Heart right ventricle (tissue), 16 donors: ENCODE data around the gene MARVELD2. TPM values are rescaled to one million over a fixed set of nuclear protein-coding genes. Genes with fewer than 3 reads are reported as not detected.

Source experiments
- ATAC-seq, 8 donors: fragments of 200-7000 bp; cut with Tn5 transposase; one replicate each; pipeline ENCODE4 v1.9.1; 2020; ENCODE audit warnings: mild to moderate bottlenecking in 8 of 8, moderate library complexity in 8 of 8, moderate number of reproducible peaks in 1 of 8
- DNase-seq, 2 donors: peaks; one replicate each; pipeline ENCODE4 v3.0.0-alpha.2; 2020
- H3K27ac ChIP-seq, 10 donors: fragments of 200-600 bp; sonication (generic) in 2 of 10; one replicate each; pipeline versions ENCODE4 v1.5.0 to v1.8.0; 2020 to 2022; ENCODE audit warnings: mild to moderate bottlenecking in 3 of 10
- H3K27me3 ChIP-seq, 7 donors: fragments of 200-600 bp; one replicate each; pipeline ENCODE4 v1.8.0; 2021 to 2022; ENCODE audit warnings: mild to moderate bottlenecking in 2 of 7
- H3K36me3 ChIP-seq, 9 donors: fragments of 200-600 bp; sonication (generic) in 1 of 9; one replicate each; pipeline versions ENCODE4 v1.5.0 to v1.8.0; 2020 to 2022; ENCODE audit warnings: mild to moderate bottlenecking in 2 of 9
- H3K4me1 ChIP-seq, 9 donors: fragments of 200-600 bp; sonication (generic) in 1 of 9; one replicate each; pipeline versions ENCODE4 v1.5.0 to v1.8.0; 2020 to 2022; ENCODE audit warnings: mild to moderate bottlenecking in 4 of 9
- H3K4me3 ChIP-seq, 10 donors: fragments of 200-600 bp; sonication (generic) in 2 of 10; one replicate each; pipeline versions ENCODE4 v1.5.0 to v1.8.0; 2020 to 2022; ENCODE audit warnings: mild to moderate bottlenecking in 7 of 10, moderate library complexity in 2 of 10
- H3K9me3 ChIP-seq, 11 donors: fragments of 200-600 bp in 10 of 11; sonication (generic) in 2 of 11; one replicate each; pipeline versions ENCODE4 v1.5.0 to v1.8.0; 2013 to 2022; ENCODE audit warnings: mild to moderate bottlenecking in 2 of 11, control low read depth in 1 of 11, moderate library complexity in 1 of 11
- WGBS, 2 donors: extraction: QIAGEN DNeasy Blood & Tissue Kit; methylation state at CpG; one replicate each; pipeline ENCODE4 v1.1.7; 2013; ENCODE audit warnings: inconsistent platforms in 1 of 2; 5-methylcytosine and 5-hydroxymethylcytosine counted together
- intact Hi-C, 10 donors: fragments of 100-400 bp; cut with DNase I; formaldehyde crosslinking; loops; one replicate each; pipeline versions ENCODE4 v1.11.1 to v1.14.2; 2022
- long read RNA-seq, 3 donors: library from polyadenylated mRNA; unstranded; transcript quantifications; one replicate each; pipeline ENCODE4 v2.0.0, GENCODE V29; 2020 to 2021
- polyA plus RNA-seq, 2 donors: library from polyadenylated mRNA; stranded (reverse); fragments of 200-250 nt; gene quantifications; one replicate each; pipeline ENCODE4 v1.2.3, GENCODE V29; 2013
- total RNA-seq, 10 donors: library from RNA; stranded (reverse); fragmentation: NEBNext Ultra II Directional in 3 of 10; extraction: Animal tissue kit (Norgen Biotek cat#: 25700) in 3 of 10; gene quantifications; one replicate each; pipeline versions ENCODE4 v1.2.1 to v1.2.4, GENCODE V29; 2021 to 2023
- TF ChIP-seq, protein P1 (sequence below), 9 donors: fragments of 200-600 bp; sonication (generic) in 2 of 9; IDR thresholded peaks; one replicate each; pipeline versions ENCODE4 v1.5.0 to v1.8.0; 2021 to 2022; ENCODE audit warnings: antibody characterized with exemption in 9 of 9, mild to moderate bottlenecking in 5 of 9, moderate library complexity in 1 of 9
- donor health status: Arrhythmogenic right ventricular cardiomyopathy.
- donor health status: ischemic (EF 13 %, LVEDD 7.1; RV severe dilation, severe dysfunction).
- donor health status: healthy with polysubstance abuse.
- donor health status: DM: no; HTN: yes; CAD: no.
- donor health status: DM: no; HTN: no; CAD: no.
- donor health status: ischemic (EF 25% LVEDD 6.9; RV normal size, moderate dysfunction).
- donor health status: ischemic (EF 25% LVEDD 5.7; RV mildly dilated, moderate dysfunction).
- donor health status: healthy.
- donor health status: DM: yes; HTN: yes; CAD: no.
- donor health status: Ischemic cardiomyopathy.
- donor health status: ischemic (EF 35%, LVEDD 5.7; RV mildly dilated, moderate dysfunction).
- donor health status: nonischemic (EF 11% LVEDD 7.7; RV severe dilation, severe dysfunction).
- donor health status: DM: yes; HTN: yes; CAD: no.
- donor health status: PGD.
- donor health status: ischemic (EF 29% LVEDD 5.4; RV normal size, mild dysfunction).
- donor health status: nonischemic (EF 23%, LVEDD 6.1; RV moderate dilation, normal function).

Gene MARVELD2, protein sequence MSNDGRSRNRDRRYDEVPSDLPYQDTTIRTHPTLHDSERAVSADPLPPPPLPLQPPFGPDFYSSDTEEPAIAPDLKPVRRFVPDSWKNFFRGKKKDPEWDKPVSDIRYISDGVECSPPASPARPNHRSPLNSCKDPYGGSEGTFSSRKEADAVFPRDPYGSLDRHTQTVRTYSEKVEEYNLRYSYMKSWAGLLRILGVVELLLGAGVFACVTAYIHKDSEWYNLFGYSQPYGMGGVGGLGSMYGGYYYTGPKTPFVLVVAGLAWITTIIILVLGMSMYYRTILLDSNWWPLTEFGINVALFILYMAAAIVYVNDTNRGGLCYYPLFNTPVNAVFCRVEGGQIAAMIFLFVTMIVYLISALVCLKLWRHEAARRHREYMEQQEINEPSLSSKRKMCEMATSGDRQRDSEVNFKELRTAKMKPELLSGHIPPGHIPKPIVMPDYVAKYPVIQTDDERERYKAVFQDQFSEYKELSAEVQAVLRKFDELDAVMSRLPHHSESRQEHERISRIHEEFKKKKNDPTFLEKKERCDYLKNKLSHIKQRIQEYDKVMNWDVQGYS
- total RNA-seq (1 to 10 TPM in 9 of 10 donors, under 1 TPM in 1; 0.80 to 2.1 (median 1.5) TPM), polyA plus RNA-seq (under 1 TPM; 0.22 to 0.25 TPM)
- long read RNA-seq, donor 1, full-length matches to known transcripts = 1 of 2 reads
- long read RNA-seq, donor 1, partial matches to known transcripts = 1 of 2 reads
- long read RNA-seq, donor 1, other reads (novel, unspliced or antisense) = 0 of 2 reads
- long read RNA-seq, donor 2, partial matches to known transcripts = 2 of 2 reads
- long read RNA-seq, donor 2, other reads (novel, unspliced or antisense) = 0 of 2 reads
- long read RNA-seq, donor 3, partial matches to known transcripts = 4 of 4 reads
- long read RNA-seq, donor 3, other reads (novel, unspliced or antisense) = 0 of 4 reads

DNA sequence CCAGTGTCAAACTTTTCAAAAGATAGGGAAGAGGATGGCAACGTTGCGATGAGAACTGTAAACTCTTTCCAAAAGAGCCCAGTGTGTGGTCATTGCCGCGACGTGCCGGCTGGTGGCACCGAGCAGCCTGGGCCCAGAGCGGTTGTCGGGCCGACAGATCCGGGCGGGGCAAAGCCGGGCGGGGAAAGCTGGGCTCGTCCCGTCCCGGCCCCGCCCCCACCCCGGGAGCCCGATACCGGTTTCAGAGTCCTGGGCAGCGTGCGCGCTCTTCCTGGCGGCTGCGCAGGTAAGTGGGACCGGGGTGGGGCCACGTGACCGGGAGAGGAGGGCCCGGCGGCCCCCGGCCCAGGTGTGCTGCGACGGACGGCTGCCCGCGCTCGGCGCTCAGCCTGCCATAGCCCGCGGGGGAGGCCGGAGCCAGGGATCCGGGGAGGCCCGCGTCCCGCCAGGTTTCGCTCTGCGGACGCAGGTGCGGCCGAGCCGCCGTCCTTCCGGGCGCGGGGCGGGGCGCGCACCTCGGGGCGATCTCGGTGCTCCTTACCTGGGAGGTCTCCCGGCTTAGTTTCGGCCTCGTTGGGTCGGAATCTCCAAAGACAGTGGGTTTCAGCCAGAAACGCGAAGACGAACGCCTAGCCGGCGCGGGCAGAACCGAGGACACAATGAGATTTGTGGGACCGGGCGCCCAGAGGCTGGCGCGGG lies at the start of gene MARVELD2:
TSS of gene MARVELD2 (plus strand) at position 232 of the 699 bp plus-strand sequence. CDS start 4,270 bp downstream, outside the sequence.
- intact Hi-C loops = no loop called here
- H3K36me3 ChIP-seq = peaks cover 0 to 49% (median 8%) of the 10 kb centered on the region in 9 donors
- peaks cover 0 to 12% (median 0%) of the 10 kb centered on the region in 7 donors for H3K27me3 ChIP-seq
- 12 to 27% methylated on average over 66 to 78 of the region's 78 CpGs for WGBS, 2 donors
- no peak within 1 kb of the TSS for H3K27ac ChIP-seq
- TF ChIP-seq, protein P1, sequence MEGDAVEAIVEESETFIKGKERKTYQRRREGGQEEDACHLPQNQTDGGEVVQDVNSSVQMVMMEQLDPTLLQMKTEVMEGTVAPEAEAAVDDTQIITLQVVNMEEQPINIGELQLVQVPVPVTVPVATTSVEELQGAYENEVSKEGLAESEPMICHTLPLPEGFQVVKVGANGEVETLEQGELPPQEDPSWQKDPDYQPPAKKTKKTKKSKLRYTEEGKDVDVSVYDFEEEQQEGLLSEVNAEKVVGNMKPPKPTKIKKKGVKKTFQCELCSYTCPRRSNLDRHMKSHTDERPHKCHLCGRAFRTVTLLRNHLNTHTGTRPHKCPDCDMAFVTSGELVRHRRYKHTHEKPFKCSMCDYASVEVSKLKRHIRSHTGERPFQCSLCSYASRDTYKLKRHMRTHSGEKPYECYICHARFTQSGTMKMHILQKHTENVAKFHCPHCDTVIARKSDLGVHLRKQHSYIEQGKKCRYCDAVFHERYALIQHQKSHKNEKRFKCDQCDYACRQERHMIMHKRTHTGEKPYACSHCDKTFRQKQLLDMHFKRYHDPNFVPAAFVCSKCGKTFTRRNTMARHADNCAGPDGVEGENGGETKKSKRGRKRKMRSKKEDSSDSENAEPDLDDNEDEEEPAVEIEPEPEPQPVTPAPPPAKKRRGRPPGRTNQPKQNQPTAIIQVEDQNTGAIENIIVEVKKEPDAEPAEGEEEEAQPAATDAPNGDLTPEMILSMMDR (IDR thresholded peaks at IDR 0.05) = peak in 5 of 9 donors; percentile 27 to 42 (median 35)
- no peaks in the 10 kb centered on the region for H3K9me3 ChIP-seq
- peak; percentile 49 to 69 for DNase-seq
- peaks cover 0 to 11% (median 0%) of the 10 kb centered on the region in 9 donors for H3K4me1 ChIP-seq
- ATAC-seq = peak; percentile 82 to 97 (median 92)
- peak within 1 kb of the TSS in 9 of 10 donors; percentile 39 to 69 (median 61) for H3K4me3 ChIP-seq

DNA sequence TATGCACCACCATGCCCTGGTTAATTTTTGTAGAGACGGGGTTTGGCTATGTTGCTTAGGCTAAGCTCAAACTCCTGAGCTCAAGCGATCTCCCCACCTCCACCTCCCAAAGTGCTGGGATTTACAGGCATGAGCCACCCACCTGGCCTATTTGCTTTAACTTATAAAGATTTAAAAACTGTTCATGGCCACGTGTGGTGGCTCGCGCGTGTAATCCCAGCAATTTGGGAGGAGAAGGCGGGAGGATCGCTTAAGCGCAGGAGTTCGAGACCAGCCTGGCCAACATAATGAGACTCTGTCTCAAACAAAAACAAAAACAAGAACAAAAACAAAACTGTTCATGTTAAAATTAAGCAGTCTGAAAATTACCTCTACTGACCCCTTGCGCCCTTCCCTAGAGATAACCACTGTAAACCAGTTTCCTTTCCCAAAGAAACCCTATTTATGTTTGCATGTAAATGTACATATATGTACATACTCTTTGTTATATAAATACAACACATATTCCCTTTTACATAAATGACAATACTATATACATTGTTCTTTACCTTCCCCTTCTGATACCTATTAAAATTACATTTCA lies 47.1 kb upstream of the MARVELD2 start:
- intact Hi-C loops = loop anchor here in 5 of 10 donors (2.0 to 10.0 kb wide), 4 partner anchors 133 to 325 kb away; partner anchors contain the start of genes SLC30A5 (in 3 of the 5) and CDK7 (in 2 of the 5)
- H3K4me1 ChIP-seq = peaks cover 0 to 50% (median 31%) of the 10 kb centered on the region in 9 donors
- DNase-seq (no peak), ATAC-seq (no peak)
- H3K9me3 ChIP-seq = no peaks in the 10 kb centered on the region
- peaks cover 0 to 48% (median 12%) of the 10 kb centered on the region in 9 donors for H3K36me3 ChIP-seq
- no peaks in the 10 kb centered on the region for H3K27me3 ChIP-seq
- peak overlapping the region in 6 of 10 donors; percentile 75 to 85 (median 79) for H3K4me3 ChIP-seq
- TF ChIP-seq, protein P1 (IDR thresholded peaks at IDR 0.05) = no peak
- peak overlapping the region in 4 of 10 donors; percentile 99 for H3K27ac ChIP-seq
- WGBS, 2 donors = 93 to 96% methylated on average over 11 of the region's 11 CpGs

DNA sequence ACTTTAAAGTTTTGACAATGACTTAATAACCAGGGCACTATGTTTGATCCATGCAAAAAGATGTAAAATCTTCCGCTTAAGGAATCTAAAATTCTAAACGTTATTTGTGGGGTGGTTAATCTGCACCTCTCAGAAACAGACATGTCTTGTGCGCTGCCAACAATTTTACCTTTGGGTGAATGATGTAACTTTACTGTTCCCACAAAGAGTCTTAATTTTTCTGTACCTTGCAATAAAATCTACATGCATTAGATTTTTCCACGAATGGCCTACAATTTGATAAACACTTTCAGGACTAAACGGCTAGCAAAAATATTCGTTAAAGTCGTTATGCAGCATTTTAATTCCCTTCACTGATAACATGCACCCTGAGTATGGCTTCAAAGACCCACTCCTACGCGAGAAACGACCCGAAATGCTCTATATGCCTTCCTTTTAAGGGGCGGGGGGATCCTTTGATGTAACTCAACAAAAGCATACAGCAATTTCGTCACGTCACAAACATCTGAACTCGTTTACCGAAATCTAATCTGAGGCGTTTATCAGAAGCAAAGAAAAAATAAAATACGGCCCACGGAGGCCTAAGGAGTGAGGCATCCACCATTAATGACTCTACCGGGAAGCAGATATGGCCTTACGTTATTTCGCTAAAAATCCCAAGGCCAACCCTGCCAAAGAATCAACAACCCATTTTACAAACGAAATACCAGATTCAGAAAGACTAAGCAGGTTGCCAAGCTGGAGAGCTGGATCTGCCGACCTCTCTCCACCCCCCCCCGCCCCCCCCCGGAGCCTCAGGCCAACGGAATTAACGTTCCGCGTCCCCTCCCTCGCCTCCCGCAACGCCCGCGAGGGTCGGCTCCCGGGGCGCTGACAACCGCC lies 46.2 kb upstream of the MARVELD2 start:
- intact Hi-C loops = loop anchor here in 5 of 10 donors (2.0 to 10.0 kb wide), 4 partner anchors 134 to 326 kb away; partner anchors contain the start of genes SLC30A5 (in 3 of the 5) and CDK7 (in 2 of the 5)
- Histone ChIP-seq H3K4me3 (peak overlapping the region; percentile 52 to 87 (median 78)), H3K36me3 (peaks cover 0 to 41% (median 12%) of the 10 kb centered on the region in 9 donors), H3K27me3 (no peaks in the 10 kb centered on the region), H3K4me1 (peaks cover 0 to 50% (median 31%) of the 10 kb centered on the region in 9 donors), H3K9me3 (no peaks in the 10 kb centered on the region), H3K27ac (peak overlapping the region; percentile 95 to 100 (median 99))
- ATAC-seq (peak in 7 of 8 donors; percentile 2 to 68 (median 33)), DNase-seq (no peak)
- TF ChIP-seq, protein P1 (IDR thresholded peaks at IDR 0.05) = no peak
- 2% methylated on average over 38 of the region's 39 CpGs for WGBS, 2 donors
